Testis (tissue), 3 donors: ENCODE data around the gene PRSS33. TPM values are rescaled to one million over a fixed set of nuclear protein-coding genes. Genes with fewer than 3 reads are reported as not detected.
A peak's percentile ranks its signal among the peaks of the same experiment; 100 is the strongest.

ENCODE experiments used
- DNase-seq: peaks from one replicate; pipeline ENCODE4 v3.0.0-alpha.2; 2019
- H3K27ac ChIP-seq, 2 donors: fragments of 200-600 bp; sonication (generic); one replicate each; pipeline ENCODE4 v1.5.1; 2019
- H3K27me3 ChIP-seq: fragments of 200-600 bp; sonication (generic); one replicate; pipeline ENCODE4 v1.5.1; 2019
- H3K36me3 ChIP-seq: fragments of 200-600 bp; sonication (generic); one replicate; pipeline ENCODE4 v1.5.1; 2017; ENCODE audit warnings: low read depth; ENCODE audit errors: missing control alignments
- H3K4me1 ChIP-seq: fragments of 200-600 bp; sonication (generic); one replicate; pipeline ENCODE4 v1.5.1; 2019
- H3K4me3 ChIP-seq, 2 donors: fragments of 200-600 bp; sonication (generic); one replicate each; pipeline ENCODE4 v1.5.1; 2017 to 2019
- H3K9me3 ChIP-seq: fragments of 200-600 bp; sonication (generic); one replicate; pipeline ENCODE4 v1.5.1; 2017
- CTCF ChIP-seq, 3 experiments: fragments of 450-650 bp in 2 of 3; fragments of 200-600 bp in 1 of 3; sonication (generic) in 1 of 3; IDR thresholded peaks; one replicate each; pipeline ENCODE4 v1.5.1; 2016 to 2019; ENCODE audit warnings: antibody characterized with exemption in 3 of 3, mild to moderate bottlenecking in 2 of 3, moderate library complexity in 1 of 3
- POLR2A ChIP-seq: fragments of 450-650 bp; IDR thresholded peaks from one replicate; pipeline ENCODE4 v1.6.1; 2017; ENCODE audit warnings: antibody characterized with exemption, mild to moderate bottlenecking, moderate library complexity
- WGBS, 2 donors: methylation state at CpG; one replicate each; pipeline ENCODE4 v1.1.5; 2018; 5-methylcytosine and 5-hydroxymethylcytosine counted together
- intact Hi-C: fragments of 100-400 bp; cut with DNase I; formaldehyde crosslinking; loops from one replicate; pipeline ENCODE4 v1.15.1; 2023; ENCODE audit warnings: low total_unique reads
- polyA plus RNA-seq: library from polyadenylated mRNA; stranded (reverse); fragments of 350-450 nt; fragmentation: Illumina TruSeq; extraction: RNeasy Lipid Tissue Mini Kit (QIAGEN cat#74804); gene quantifications from one replicate; pipeline ENCODE4 v1.2.3, GENCODE V29; 2014; ENCODE audit warnings: low read depth, low replicate concordance; ENCODE audit not compliant: insufficient read depth
- total RNA-seq, 2 donors: library from RNA; depleted of rRNA; stranded (reverse); fragments of >200 nt; gene quantifications; one replicate each; pipeline ENCODE4 v1.2.3, GENCODE V29; 2016

The PRSS33 gene
- total and polyA plus RNA-seq, 3 donors from 2014 or later, result 0.93 to 4.4 TPM; not detected in 1

DNA sequence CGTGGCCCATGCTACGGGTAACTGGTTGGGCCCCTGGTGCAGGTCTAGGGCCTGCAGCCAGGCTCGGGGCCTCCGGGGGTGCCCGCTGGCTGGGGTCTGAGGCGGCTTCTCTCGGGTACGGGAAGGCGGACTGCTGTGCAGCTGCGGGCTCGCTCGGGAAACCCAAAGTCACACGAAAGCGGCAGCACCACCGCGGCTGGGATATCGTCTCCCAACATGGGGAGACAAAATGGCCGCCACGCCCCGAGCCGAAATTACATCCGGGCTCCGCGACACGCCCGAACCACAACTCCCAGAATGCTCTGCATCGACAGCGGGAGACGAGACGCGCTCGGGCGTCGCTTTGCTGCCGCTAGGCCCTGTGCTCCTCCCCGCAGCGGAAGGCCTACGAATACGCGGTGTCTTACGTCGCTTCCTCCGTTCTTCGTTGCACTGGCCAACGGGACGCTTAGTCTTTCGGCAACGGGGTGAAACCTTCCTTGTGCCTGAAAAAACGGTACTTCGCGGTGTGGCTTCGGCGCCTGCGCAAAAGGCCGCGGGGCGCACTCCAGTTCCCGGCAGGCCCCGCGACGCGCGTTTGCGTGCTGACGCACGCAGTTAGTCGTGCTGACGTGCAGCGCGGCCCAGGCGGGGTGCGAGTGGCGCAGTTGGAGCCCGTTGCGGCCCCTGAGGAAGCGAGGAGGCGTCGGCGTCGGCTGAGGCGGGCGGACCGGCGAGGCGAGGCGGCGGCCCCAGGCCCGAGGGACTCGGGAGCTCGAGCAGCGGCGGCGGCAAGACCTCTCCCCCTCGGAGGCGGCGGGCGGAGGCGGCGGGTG is 35.1 kb downstream of the PRSS33 start, which contains the start of gene SRRM2:
SRRM2 (plus strand) TSS at position 604 of the 815 bp plus-strand sequence. CDS start 3,727 bp downstream, outside the sequence.
- H3K9me3 ChIP-seq, result no peaks in the 10 kb centered on the region
- intact Hi-C loops, result no loop called here
- H3K4me1 ChIP-seq, result peaks cover 27% of the 10 kb centered on the region
- H3K27ac ChIP-seq, result peak within 1 kb of the TSS; percentile 93 to 100
- peak; percentile 94 for DNase-seq
- TF ChIP-seq POLR2A, result peak; percentile 97
- TF ChIP-seq CTCF (IDR thresholded peaks at IDR 0.05), result peak in 1 of 3 experiments; percentile 26
- peak within 1 kb of the TSS; percentile 91 to 95 for H3K4me3 ChIP-seq
- WGBS, 2 donors, result 0 to 1% methylated on average over 5 to 82 of the region's 99 CpGs
- no peaks in the 10 kb centered on the region for H3K36me3 ChIP-seq
- H3K27me3 ChIP-seq, result no peaks in the 10 kb centered on the region

- Histone ChIP-seq H3K27ac (peak overlapping the region; percentile 93 to 100), H3K4me3 (peak overlapping the region; percentile 91 to 95), H3K4me1 (peaks cover 27% of the 10 kb centered on the region), H3K9me3 (no peaks in the 10 kb centered on the region), H3K27me3 (no peaks in the 10 kb centered on the region), H3K36me3 (no peaks in the 10 kb centered on the region)
- intact Hi-C loops, result no loop called here
- WGBS, 2 donors, result 42 to 48% methylated on average over 14 to 19 of the region's 23 CpGs
- DNase-seq, result peak; percentile 51
- TF ChIP-seq POLR2A (no peak), CTCF (IDR thresholded peaks at IDR 0.05) (no peak)
These were observed 35.8 kb downstream of the PRSS33 start for GRCh38 chr16:2751577-2752034.

GRCh38 chr16:2749936-2750335 is 37.4 kb downstream of the PRSS33 start:
- Histone ChIP-seq H3K4me1 (peaks cover 15% of the 10 kb centered on the region), H3K4me3 (no peak overlapping the region), H3K27ac (no peak overlapping the region), H3K27me3 (no peaks in the 10 kb centered on the region), H3K9me3 (no peaks in the 10 kb centered on the region), H3K36me3 (no peaks in the 10 kb centered on the region)
- WGBS, 2 donors, result 94% methylated on average over 6 of the region's 6 CpGs
- intact Hi-C loops, result no loop called here
- TF ChIP-seq POLR2A (no peak), CTCF (IDR thresholded peaks at IDR 0.05) (no peak)
- no peak for DNase-seq

DNA sequence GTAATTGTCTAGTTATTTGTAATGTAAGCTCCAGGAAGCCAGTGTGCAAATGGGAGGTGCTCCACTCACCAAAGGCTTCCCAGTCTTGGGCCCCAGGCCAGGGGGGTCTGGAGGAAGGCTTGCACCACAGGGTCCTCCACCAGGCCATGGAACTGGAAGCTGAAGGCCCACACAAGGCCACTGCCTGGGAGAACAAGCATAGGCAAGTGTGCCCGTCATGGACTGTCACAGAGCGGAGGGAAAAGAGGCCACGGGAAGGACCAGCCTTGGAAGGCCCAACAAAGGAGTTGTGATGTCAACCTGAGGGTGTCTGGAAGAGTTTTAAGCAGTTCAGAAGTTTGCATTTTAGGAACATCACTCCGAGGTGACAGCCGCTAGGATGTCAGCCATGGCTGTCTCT is 37.9 kb downstream of the PRSS33 start:
- intact Hi-C loops, result no loop called here
- no peak overlapping the region for H3K4me3 ChIP-seq
- TF ChIP-seq POLR2A (no peak), CTCF (IDR thresholded peaks at IDR 0.05) (no peak)
- no peaks in the 10 kb centered on the region for H3K27me3 ChIP-seq
- WGBS, 2 donors, result 93 to 95% methylated on average over 5 of the region's 5 CpGs
- H3K9me3 ChIP-seq, result no peaks in the 10 kb centered on the region
- peaks cover 10% of the 10 kb centered on the region for H3K4me1 ChIP-seq
- H3K27ac ChIP-seq, result no peak overlapping the region
- DNase-seq, result no peak
- H3K36me3 ChIP-seq, result no peaks in the 10 kb centered on the region
